Measurements from ENCODE around the gene ALAS1.
A peak's percentile ranks its signal among the peaks of the same experiment; 100 is the strongest.

ALAS1 gene

GRCh38 chr3:52196977-52197376, 983 bp upstream of the ALAS1 start:
- H3K27ac ChIP-seq (ENCODE audit: low read depth, low read length, poor library complexity, severe bottlenecking) = no peak overlapping the region
- no peaks in the 10 kb centered on the region for H3K9me3 ChIP-seq (ENCODE audit: low read length)
- H3K4me3 ChIP-seq (ENCODE audit: low read depth, low read length, poor library complexity, severe bottlenecking) = no peak overlapping the region
- TF ChIP-seq EZH2 (IDR thresholded peaks at IDR 0.05; ENCODE audit: borderline replicate concordance, low read length) = no peak
- no peak for TF ChIP-seq CTCF (IDR thresholded peaks at IDR 0.05; ENCODE audit: low read length)
- no peaks in the 10 kb centered on the region for H3F3A ChIP-seq (ENCODE audit: insufficient read depth, low read length)
- H3K4me1 ChIP-seq (ENCODE audit: insufficient read depth, low read length, severe bottlenecking) = peaks cover 19% of the 10 kb centered on the region
- H3K79me2 ChIP-seq (ENCODE audit: insufficient read depth, low read length) = no peaks in the 10 kb centered on the region
- H3K4me2 ChIP-seq (ENCODE audit: low read length) = no peak overlapping the region; the same call in 1 of the 2 replicates
- no peaks in the 10 kb centered on the region for H4K20me1 ChIP-seq (ENCODE audit: insufficient read depth, low read length)
- H3K9ac ChIP-seq (ENCODE audit: low read length) = no peak overlapping the region
- H3K9me2 ChIP-seq (ENCODE audit: low read depth, low read length) = no peaks in the 10 kb centered on the region
- H3K27me3 ChIP-seq (ENCODE audit: insufficient read depth, low read length) = no peaks in the 10 kb centered on the region
- H3K36me3 ChIP-seq (ENCODE audit: insufficient read depth, low read length) = peaks cover 22% of the 10 kb centered on the region; the same call in 1 of the 2 replicates
- H2AFZ ChIP-seq (ENCODE audit: low read length) = no peak overlapping the region

GRCh38 chr3:52197499-52197841, 490 bp upstream of the ALAS1 start:
- Histone ChIP-seq H2AFZ (ENCODE audit: low read length) (peak overlapping the region; percentile 92; the same call in 1 of the 2 replicates), H3F3A (ENCODE audit: insufficient read depth, low read length) (no peaks in the 10 kb centered on the region), H3K79me2 (ENCODE audit: insufficient read depth, low read length) (no peaks in the 10 kb centered on the region), H3K9me2 (ENCODE audit: low read depth, low read length) (no peaks in the 10 kb centered on the region), H3K4me2 (ENCODE audit: low read length) (peak overlapping the region; percentile 84), H3K9ac (ENCODE audit: low read length) (peak overlapping the region; percentile 86), H3K4me1 (ENCODE audit: insufficient read depth, low read length, severe bottlenecking) (peaks cover 19% of the 10 kb centered on the region), H3K27ac (ENCODE audit: low read depth, low read length, poor library complexity, severe bottlenecking) (no peak overlapping the region), H3K9me3 (ENCODE audit: low read length) (no peaks in the 10 kb centered on the region), H4K20me1 (ENCODE audit: insufficient read depth, low read length) (no peaks in the 10 kb centered on the region), H3K27me3 (ENCODE audit: insufficient read depth, low read length) (no peaks in the 10 kb centered on the region), H3K4me3 (ENCODE audit: low read depth, low read length, poor library complexity, severe bottlenecking) (peak overlapping the region; percentile 84), H3K36me3 (ENCODE audit: insufficient read depth, low read length) (peaks cover 25% of the 10 kb centered on the region)
- no peak for TF ChIP-seq CTCF (IDR thresholded peaks at IDR 0.05; ENCODE audit: low read length)
- no peak for TF ChIP-seq EZH2 (IDR thresholded peaks at IDR 0.05; ENCODE audit: borderline replicate concordance, low read length)

GRCh38 chr3:52198643-52199608, 966 bp downstream of the ALAS1 start:
- Histone ChIP-seq H3K9me2 (ENCODE audit: low read depth, low read length) (no peaks in the 10 kb centered on the region), H3K9ac (ENCODE audit: low read length) (peak overlapping the region; percentile 86), H3F3A (ENCODE audit: insufficient read depth, low read length) (no peaks in the 10 kb centered on the region), H3K36me3 (ENCODE audit: insufficient read depth, low read length) (peaks cover 40% of the 10 kb centered on the region), H2AFZ (ENCODE audit: low read length) (no peak overlapping the region), H3K27ac (ENCODE audit: low read depth, low read length, poor library complexity, severe bottlenecking) (no peak overlapping the region), H3K4me1 (ENCODE audit: insufficient read depth, low read length, severe bottlenecking) (peaks cover 22% of the 10 kb centered on the region), H3K4me3 (ENCODE audit: low read depth, low read length, poor library complexity, severe bottlenecking) (peak overlapping the region; percentile 84), H3K27me3 (ENCODE audit: insufficient read depth, low read length) (no peaks in the 10 kb centered on the region), H3K4me2 (ENCODE audit: low read length) (peak overlapping the region; percentile 84), H4K20me1 (ENCODE audit: insufficient read depth, low read length) (no peaks in the 10 kb centered on the region), H3K9me3 (ENCODE audit: low read length) (no peaks in the 10 kb centered on the region), H3K79me2 (ENCODE audit: insufficient read depth, low read length) (no peaks in the 10 kb centered on the region)
- no peak for TF ChIP-seq EZH2 (IDR thresholded peaks at IDR 0.05; ENCODE audit: borderline replicate concordance, low read length)
- TF ChIP-seq CTCF (IDR thresholded peaks at IDR 0.05; ENCODE audit: low read length) = no peak
